Stimulated activated CD4-positive, alpha-beta T cell treated with anti-CD3 and anti-CD28 coated beads, Interleukin-4, amount 100 ng/mL, for 1 hour (primary cell): ENCODE measurements around the gene PLOD2.

ENCODE experiments used
- DNase-seq: peaks from one replicate; pipeline ENCODE4 v3.0.0-alpha.2; 2020

PLOD2 gene

DNA sequence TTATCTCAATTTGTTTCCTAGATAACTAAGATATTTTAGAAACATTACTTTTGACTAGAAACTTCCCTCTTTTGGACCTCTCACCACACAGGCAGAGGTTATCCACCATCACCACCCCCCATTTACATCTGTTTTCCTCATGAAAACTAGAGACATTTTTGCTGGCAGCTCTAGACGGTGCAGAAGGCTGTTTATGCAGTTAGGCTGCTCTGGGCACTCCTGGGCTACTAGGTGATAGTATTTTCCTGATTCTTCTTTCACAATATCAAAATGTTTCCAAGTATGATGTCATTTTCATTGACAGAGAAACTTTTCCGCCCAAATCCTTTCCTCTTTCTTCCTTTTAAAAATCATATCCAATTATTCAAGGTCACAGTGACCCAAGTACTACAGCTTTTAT, 67.1 kb downstream of the PLOD2 start:
- DNase-seq, result no peak

DNA sequence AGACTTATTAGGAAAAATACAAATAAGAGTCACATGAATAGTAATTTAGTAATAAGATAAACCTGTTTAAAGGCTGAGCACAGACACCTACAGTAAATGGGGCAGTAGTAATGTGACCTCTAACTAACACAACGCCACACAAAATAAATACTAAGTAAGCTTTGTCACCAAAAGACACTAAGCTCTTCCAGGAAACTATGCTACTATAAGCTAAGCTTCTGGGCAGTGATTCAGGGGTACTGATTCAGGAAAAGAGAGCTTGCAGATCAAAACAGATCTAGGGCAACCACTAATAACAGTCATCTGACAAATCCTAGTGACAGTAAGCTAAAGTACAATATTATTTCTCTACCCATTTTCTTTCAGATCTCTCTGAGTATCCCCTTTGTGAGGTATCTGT, 68.8 kb downstream of the PLOD2 start:
- no peak for DNase-seq

DNA sequence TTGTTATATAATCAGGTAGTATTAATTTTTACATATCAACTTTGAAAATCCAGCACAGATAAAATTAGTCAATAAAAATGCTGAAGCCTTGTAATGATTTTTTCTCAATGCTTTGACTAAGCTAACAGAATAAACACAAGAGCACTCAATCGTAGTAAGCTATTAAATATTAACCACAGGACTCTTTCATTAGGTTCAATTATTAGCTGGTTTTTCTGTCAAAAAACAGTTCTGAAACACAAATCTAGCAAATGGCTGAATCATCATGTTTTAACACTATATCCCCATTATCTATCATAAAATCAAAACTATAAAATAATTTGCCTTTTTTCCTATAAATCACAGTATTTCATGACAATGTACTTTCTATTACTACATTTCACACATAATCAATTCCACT, 69.6 kb downstream of the PLOD2 start:
- no peak for DNase-seq

DNA sequence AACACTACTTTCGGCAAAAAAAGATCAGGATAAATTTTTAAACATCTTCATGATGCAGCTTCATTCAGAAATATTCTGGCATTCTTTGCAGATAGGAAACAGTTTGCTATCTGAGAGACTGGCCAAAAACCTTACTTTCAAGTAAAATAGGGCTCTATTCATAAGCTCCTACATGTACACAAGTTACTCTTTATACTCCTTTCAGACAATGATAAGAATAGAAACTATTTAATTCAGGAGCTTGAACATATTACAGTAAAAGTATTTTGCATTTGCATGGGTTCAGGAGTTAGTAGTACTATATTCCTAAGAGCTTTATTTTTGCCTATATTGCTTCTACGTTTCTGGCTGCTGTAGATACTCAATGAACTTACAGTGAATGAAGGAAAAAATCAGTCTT, 70.5 kb downstream of the PLOD2 start:
- no peak for DNase-seq

DNA sequence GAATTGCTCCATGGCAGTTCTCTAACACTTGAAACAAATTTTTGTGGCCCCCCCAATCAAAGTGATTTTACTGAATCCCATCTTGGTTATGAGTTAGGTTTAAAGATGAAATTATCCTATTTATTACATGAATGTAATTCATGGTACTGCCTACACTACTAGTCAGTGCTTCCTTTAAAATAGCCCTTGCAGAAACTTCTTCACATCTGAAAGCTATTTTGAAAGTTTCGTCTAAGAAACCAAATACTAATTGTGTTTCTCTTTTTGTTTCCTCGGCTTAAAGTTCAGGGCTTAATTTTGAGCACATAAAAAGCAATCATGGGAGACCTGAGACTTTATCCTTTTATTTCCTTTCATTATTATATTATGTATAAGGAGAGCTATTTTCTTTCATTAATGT, 72.1 kb downstream of the PLOD2 start:
- no peak for DNase-seq

DNA sequence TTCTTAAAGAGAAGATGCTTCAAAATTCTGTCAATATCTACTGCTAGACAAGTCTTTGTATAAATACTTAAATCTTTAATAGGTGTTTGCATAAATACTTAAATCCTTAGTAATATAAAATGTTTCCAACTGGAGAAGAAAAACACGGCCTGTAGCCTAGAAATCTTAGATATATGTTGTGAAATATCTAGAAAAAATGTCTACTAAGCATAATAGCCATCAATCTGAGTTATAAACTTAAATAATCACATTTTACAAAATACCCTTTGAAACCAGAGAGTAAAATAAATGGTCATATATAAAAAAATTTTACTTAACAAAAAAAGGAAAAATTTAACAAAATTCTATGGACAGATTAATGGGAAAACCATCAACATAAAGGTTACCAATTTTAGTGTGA, 73.9 kb downstream of the PLOD2 start:
- DNase-seq, result no peak

DNA sequence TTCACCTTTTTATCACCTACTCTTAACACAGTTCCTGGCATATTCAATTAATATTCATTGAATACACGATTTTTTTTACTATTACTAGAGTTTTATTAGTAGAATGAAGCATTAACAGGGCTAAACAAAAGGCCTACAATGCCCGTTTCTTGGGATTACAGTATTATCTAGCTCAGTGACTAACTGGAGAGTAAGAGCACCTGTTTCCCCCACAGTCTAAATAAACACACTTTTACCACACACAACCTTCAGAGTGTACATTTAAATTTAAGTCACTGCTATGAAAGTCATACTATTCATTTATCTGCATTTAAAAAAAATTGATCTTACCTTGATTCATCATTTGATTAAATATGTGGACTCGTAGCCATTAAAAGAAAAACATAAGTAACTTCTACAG, 74.8 kb downstream of the PLOD2 start:
- no peak for DNase-seq

DNA sequence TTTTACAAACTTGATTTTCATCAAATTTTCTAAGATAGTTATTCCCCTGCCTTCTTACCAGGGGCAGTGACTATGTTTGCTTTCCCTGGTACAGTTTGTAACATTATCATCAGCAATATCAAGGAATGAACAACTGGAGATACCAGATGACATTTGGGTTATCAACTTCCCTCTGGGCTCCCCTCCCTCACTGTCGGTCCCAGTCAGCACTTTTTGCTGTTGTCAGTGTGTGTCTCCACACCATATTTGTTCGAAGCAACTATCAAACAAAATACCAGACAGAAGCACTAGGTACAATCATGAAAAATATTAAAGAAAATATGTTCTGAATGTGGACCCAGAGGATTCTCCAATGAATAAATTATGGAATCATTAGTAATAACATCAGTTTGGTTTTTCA, 75.3 kb downstream of the PLOD2 start:
- DNase-seq, result no peak

DNA sequence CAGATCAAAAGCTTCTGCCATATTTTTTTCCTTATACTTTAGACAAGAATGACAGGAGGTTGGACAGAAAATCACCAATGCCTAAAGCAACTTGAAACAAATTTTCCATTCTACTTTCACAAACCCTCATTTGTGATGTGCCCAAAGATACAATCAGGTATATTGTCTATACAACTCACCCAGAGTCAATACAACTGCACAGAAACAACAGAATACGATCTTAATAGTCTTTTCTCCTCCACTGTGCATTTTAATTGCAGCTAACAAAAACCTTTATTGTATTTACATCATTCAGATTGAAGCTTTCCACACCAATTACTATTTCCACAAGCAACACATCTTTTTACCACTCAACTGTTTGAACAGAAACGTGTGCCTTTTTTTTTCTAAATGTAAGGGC, 80.4 kb downstream of the PLOD2 start:
- no peak for DNase-seq

DNA sequence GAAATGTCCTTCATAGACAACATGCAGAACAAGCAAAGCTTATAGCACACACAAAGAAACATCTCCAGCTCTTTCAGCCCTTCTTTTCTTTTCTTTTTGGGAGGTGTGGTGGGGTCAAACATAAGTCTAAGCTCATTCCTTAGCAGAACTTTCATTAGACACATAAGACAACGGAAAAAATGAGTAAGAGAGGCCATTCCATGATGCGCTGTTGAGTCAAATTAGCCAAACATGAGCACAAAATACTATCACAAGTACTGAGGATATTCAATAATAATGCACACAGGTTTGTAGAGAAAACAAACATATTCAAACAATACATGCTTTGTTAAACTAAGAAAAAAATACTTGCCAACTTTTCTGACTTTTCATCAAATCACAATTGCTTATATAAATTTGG, 83.0 kb downstream of the PLOD2 start:
- no peak for DNase-seq

DNA sequence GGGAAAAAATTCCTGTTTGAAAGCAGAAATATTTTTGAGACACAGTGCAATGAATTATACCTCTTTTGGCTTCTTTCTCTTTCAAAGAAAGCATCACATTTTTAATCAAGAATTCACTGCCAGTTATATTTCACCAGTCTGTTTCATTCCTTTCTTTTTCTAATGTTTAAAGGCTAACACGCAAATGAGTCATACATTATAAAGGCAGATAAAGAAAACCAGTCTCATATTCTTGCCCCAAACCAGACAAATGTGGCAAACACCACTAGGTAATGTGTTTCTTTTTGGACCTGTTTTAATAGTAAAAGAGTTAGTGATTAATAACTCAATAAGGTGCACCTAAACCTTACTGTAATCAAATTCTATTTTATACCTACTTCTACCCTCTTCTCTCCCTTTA, 83.8 kb downstream of the PLOD2 start:
- DNase-seq, result no peak

DNA sequence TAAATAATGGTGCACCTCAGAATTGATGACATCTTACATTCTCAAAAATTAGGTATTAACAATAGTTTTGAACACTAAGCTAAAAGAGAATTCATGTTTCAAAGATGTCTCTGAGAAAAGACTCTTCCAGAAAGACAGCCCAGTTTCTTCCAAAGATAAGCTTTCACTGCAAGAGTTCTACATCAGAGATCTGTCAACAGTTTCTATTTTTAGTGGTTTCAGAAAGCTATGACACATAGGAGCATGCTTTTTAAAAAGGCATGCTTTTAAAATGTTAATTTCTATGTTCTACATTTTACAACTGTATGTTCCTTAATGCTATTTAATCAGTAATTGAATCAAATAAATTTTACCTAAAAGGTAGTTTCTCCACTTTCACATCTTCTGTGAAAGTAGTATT, 88.2 kb downstream of the PLOD2 start:
- no peak for DNase-seq

DNA sequence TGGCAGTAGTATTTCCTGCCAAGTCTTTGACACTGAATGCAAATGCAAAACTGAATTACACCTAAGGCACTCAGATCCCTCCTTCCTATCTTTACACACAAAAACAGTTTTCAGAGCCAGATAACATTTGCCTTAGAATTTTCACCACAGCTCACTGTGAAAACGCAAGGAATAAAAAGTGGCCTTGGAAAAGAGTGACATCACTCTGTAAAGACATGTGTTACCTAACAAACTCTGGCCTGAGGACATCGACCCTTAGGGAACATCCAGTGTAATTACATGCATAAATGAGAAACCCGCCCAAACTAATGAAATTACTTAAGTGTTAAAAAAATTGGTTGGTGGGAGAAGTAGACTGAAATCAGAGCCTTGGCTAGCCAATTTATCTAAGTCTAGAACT, 88.9 kb downstream of the PLOD2 start:
- no peak for DNase-seq

DNA sequence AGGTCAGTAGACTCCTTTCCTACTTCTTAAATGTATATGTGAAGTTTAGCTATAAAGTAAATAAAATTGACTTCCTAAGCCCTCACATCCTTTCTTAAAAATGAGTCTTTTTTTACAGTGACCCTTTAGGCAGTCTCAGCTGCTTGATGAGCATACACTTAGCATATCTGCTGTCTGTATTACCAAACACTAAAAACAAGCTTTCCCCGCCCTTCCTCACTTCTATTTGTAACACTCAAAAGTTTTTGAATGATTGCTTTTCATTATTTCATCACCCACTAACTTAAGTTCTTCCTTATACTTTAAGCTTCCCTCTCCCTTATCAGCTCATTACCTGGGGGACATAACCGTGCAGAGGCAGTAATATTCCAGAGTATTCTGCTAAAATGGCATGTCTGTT, 89.4 kb downstream of the PLOD2 start:
- DNase-seq, result no peak

DNA sequence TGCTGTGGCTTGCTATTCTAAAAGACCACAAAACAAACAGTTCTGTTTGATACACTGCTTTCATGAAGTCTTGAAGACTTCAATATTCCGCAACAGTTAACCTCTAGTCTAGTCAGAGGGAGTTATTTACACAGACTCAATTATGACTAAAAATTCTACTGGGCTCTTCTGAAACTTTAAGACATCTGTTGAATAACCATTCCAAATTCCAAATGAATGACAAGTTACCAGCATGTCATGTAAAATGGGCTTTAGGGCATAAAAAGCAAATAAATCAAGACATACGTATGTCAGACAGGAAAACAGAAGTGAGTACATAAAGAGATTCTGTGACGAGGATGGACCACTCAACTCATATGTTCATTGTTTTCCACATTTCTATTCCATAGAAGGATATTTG, 93.9 kb downstream of the PLOD2 start:
- DNase-seq, result no peak

DNA sequence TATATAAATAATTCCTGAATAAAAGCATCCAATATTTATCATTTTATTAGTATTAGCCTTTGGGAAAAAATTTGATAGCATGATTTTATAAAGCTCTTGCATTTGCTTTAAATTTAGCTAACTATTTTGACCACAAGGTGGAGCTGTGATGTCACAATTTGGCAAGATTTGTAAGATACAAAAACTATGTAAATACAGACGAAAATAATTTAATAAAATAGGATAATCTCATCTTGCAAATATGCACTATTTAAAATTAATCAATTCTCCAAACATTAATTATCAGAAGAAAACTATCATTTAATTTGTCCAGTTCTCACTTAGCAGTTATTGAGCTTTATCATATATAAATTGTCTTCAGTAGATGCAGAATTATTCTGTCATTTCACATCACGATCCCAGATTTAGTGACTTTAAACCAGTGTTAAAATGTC, 95.4 kb downstream of the PLOD2 start:
- no peak for DNase-seq

DNA sequence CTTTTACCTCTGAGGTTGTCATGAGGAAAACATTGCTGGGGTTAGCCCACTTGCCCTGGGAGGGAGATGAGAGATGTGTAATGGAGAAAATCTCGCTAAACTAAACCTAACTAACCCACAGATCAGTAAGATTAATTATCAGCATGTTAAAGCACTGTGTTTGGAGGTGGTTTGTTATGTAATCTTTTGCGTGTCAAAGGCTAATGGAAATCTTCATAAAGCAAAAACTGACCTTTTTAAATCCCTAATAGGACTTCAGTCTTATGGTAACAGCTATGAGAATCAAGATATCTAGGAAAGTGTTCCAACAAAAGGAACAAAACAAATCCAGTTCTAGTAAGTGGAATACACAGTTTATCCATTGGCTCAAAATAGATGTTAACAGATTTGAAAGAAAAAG, 102.7 kb downstream of the PLOD2 start:
- DNase-seq, result no peak

DNA sequence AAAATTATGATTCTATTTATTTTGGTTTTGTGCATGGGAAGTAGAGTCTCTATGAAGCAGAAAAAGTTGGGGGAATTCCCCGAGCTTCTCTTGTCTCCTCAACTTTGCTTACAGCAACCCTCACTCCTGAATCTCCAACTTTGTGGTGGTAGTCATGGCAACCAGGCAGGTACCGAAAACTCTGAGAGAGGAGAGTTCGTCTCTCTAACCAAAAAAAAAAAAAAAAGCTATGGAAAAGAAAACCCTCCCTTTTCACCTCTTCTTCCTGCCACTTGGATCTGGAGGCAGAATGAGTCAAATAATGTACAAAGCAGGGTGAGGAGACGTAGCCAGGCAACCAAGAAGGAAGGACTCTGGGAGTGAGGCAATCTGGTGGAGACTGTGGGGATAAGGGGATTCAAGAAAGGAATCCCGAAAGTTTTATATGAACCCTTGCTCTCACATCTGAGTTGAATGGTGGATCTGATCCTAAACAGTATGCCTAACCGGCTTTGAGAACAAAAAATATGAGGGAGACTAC, 108.1 kb downstream of the PLOD2 start:
- DNase-seq, result no peak

DNA sequence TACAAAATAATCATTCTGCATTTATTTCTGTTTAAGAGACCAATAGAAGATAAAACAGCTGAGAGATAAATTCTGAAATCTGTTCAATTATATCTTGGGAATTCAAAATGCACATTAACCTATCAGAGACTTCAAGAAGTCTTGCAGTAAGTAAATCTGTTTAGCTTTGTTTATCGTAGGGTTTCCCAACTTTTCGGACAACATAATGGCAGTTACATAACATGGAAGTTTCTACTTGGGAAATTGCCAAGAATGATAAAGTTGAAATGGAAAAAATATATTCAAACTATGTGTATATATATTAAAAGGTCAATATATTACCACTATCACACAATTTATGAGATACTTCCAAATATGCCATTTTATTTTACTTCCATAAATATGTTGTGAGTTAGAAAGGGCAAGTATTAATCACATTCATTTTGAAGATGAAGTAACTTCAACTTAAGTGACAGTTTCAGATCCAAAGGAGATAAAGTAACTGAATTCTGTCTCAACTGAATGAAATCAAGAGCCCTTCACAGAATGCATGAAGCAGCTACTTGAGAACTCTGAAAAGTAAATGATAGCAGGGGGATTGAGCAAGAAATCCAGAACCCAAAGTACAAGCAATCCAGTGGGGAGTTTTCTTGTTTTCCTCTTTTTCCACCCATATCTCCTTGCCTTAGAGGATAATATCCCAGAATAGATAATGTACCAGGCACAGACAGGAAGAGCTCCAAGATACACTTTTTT, 108.8 kb downstream of the PLOD2 start:
- DNase-seq, result no peak

DNA sequence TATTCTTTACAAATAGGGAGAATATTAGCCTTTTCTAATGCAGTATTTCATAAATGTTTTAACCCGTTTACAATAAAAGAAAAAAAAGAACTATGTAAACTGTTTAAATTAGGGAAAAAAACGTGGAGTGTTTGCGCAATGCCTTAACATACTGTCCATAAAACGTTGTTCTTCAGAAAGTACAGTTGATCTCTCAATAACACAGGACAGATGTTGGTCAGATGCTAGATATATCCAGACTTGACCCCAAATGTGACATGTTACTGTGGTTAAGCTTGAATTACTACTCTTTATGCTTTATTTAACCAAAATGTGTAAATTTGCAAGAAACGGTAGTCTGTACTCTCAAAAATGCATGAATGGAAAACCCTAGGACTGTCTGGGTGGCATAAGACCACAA, 110.3 kb downstream of the PLOD2 start:
- no peak for DNase-seq

DNA sequence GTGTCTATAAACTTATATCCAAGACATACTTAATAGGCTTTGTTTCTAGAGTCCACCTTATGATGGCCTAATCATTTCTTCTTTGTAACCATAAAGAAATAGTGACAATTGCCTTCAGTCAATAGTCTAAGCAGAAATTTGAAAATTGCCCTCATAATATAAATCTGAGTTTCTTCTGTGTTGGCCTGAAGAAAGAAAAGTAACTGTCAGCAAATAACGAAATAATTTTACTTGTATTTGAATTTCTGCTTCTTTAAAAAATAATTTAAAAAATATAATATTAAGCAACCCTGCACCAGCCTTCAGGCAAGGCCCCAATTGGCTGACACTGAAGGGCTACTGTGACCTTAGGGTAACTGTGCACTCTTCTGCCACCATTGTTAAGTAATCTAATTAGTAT, 113.5 kb downstream of the PLOD2 start:
- DNase-seq, result no peak

DNA sequence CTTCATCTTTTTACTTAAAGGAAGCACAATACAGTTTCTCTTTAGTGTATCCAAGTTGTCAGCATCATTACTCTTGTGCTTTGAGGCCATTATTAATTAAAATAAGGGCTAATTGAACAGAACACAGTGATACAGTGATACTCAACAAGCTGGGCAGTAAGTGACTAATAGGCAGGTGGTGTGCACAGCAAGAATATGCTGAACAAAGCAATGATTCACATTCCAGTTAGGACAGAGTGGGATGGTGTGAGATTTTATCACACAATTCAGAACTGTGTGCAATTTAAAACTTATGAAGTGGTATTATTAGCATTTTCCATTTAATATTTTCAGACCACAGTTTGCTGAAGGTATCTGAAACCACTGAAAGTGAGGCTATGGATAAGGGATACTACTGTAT, 116.9 kb downstream of the PLOD2 start:
- no peak for DNase-seq

DNA sequence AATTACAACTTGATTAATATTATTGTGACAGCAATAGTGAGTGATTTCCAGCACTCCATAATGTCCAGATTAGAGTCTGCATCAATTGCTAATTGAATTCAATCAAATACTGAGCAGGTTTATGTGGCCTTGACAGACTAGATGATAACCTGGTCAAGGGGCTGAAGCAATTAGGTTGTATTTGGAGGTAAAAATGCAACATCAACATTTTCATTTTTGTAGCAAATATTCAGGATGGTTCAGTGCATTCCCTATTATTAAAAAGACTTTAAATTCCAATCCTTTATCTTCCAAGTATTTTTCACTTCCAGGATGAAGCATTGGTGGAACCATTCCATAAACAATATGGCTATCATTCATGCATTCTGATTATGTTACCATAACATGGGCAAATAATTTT, 120.4 kb downstream of the PLOD2 start:
- DNase-seq, result no peak

DNA sequence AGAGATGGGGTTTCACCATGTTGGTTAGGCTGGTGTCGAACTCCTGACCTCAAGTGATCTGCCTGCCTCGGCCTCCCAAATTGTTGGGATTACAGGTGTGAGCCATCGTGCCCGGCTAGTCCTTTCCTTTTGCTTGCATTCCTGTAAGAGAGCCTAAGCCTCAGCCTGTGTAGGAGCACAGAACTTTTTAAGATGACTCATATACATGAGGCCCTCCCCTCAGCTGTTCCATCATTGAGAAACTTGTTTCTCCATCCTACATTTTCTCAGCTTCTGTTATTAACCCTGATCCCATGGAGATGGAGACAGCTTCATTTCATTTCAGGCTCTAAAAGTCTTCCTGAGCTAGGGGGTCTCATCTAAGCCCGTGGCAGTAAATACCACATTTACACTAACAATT, 123.3 kb downstream of the PLOD2 start:
- DNase-seq, result no peak

DNA sequence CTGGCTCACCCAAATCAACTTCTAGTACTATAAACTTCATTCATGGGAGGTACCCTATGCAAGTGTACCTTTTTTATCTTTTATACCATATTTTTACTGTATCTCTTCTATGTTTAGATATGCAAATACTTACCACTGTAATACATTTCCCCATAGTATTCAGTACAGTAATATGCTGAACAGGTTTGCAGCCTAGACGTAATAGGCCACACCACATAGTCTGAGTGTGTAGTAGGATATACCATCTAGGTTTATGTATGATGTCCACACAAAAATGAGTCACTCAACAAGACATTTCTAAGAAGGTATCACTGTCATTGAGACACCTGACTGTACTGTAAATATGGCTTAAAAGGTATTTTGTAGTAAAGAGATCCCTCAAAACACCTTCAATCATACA, 124.7 kb downstream of the PLOD2 start:
- no peak for DNase-seq
